RPMI7951 (cell line): ENCODE data around the gene SHISAL1. TPM values are rescaled to one million over a fixed set of nuclear protein-coding genes. Genes with fewer than 3 reads are reported as not detected.
"Not testable (repeated sequence)": the region's sequence is repeated elsewhere in the genome, so short reads cannot be mapped to it uniquely, and the experiment has no call there.

Experiments
- DNase-seq: peaks from one replicate; pipeline ENCODE4 v3.0.0-alpha.2; 2012; ENCODE audit warnings: low read depth
- total RNA-seq: library from RNA; depleted of rRNA; stranded (reverse); fragments of >200 nt; shearing (Covaris generic); gene quantifications from 2 replicates; pipeline ENCODE4 v1.2.3, GENCODE V29; 2014

Gene SHISAL1
- total RNA-seq, 1 experiment from 2014 or later = 1.6 TPM

GRCh38 chr22:44304354-44304753 is 8.4 kb downstream of the SHISAL1 start:
- peak; percentile 53 for DNase-seq

GRCh38 chr22:44302363-44302762 is 10.4 kb downstream of the SHISAL1 start:
- not testable (repeated sequence) for DNase-seq

DNA sequence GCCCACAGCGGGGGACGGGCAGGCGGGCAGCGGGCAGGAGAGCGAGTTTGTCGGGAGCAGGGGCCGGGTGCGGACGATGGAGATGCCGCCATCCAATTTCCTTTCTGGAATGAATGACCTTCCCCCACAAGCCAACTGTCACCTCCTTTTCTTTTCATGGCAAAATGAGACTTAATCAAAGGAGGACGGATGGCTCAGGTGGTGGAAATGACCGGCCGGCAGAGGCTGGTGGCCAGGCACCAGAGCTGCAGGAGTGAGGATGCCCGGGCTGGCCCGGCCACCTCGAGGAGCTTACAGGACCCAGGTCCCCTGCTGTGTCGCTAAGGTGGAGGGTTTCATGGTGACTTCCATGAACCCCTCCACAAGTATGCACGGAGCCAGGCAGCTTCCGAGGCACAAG is 11.7 kb downstream of the SHISAL1 start:
- DNase-seq = no peak

DNA sequence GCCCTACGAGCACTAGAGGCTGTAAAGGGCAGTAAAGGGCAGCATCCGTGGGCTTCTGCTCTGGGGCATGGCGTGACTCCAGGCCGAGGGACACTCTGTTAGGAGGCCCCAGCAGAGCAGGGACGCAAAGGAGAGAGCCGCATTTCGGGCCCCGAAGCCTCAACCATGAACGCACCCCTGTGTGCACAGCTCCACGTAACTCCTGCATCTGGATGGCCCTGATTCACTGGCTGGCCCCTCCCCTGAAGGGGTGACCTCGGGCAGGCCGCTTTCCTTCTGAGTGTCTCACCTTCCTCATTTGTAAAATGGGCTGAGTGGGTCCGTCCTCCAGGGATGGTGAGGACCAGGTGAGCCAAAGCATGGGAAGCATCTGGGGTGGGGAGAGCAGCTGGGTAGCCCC is 13.6 kb downstream of the SHISAL1 start:
- DNase-seq = no peak

- DNase-seq = no peak
Observed at GRCh38 chr22:44298406-44299091, 14.2 kb downstream of the SHISAL1 start.

DNA sequence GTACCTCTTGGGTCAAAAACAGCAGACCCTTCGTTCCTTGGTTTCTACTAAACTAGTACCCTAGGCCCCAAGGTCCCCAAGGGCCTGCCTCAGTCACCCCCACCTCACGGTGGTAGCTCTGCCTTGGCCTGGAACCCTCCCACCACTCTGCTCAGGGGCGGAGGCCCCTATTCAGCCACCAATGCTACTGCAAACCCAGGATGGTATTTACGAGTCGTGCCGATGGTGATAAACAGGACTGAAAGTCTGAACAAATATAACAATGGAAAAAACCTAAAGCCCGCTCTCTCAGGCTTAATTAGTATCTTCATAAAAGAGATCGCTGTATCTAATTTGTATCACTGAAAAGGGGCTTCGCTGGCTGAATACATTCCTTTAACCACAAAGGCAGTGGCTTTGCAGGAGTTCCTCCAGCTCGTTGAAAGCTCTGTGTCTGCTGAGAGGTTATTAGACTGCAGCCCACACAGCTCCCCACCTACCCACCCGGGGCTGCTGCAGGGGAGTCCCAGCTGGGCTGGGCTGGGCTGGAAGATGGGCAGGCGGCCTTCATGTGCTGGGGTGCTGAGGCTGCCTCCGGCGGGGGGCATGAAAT is 15.2 kb downstream of the SHISAL1 start:
- no peak for DNase-seq

DNA sequence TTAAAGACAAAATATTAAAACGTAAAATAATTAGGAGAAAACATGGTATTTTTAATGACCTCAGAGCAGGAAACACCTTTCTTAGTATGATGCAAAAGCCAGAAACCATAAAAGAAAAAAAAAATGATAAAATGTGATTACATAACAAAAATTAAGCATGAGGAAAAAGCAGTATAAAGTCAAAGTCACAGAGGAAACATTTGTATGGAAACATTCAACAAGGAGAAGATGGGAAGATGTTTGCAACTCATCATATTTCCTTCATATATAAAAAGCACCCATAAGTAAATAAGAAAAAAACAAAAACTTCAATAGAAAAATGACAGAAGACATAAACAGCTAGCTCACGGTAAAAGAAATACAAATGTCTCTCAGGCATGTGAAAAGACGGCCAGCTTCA is 17.3 kb downstream of the SHISAL1 start:
- DNase-seq = no peak

GRCh38 chr22:44293876-44294275 is 18.9 kb downstream of the SHISAL1 start:
- DNase-seq = no peak

- no peak for DNase-seq
Observed at GRCh38 chr22:44293034-44293433, 19.7 kb downstream of the SHISAL1 start.

DNA sequence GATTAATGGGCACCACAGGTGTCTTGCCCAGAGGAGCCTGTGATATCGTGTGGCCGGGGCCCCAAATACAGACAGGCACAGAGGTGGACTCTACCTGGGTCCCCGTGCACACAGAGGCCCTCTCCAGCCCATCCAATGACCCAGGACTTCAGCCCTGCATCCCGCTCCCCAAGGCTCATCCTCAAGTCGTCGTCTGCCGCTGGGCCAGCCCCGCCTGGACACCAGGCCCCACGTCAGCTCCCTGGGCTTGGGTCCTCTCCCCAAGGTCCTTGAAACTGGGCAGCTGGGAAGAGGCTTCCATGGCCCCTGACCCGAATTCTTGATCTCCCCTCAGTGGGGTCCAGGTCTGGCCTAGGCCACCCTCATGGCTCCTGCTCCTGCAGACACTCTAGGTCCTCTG is 20.2 kb downstream of the SHISAL1 start:
- DNase-seq = no peak

GRCh38 chr22:44291674-44292360 is 20.9 kb downstream of the SHISAL1 start:
- no peak for DNase-seq

DNA sequence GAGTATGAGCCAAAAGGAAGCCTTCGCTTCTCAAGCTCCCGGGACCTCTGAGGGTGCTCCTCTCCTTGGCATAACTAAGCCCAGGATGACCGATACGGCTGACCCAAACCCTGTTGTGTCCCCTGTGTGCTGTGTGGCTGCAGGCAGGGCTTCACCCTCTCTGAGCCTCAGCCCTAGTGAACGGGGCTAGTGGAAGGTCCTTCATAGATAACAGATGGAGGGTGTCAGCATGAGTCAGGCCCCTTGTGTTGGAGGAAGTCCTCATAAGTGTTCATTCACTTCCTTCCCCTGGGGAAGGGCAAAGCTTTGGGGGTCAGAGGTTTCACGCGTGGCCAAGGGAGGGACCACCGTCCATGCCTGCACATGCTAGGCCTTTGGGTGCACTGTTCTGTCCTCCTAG is 21.5 kb downstream of the SHISAL1 start:
- no peak for DNase-seq

DNA sequence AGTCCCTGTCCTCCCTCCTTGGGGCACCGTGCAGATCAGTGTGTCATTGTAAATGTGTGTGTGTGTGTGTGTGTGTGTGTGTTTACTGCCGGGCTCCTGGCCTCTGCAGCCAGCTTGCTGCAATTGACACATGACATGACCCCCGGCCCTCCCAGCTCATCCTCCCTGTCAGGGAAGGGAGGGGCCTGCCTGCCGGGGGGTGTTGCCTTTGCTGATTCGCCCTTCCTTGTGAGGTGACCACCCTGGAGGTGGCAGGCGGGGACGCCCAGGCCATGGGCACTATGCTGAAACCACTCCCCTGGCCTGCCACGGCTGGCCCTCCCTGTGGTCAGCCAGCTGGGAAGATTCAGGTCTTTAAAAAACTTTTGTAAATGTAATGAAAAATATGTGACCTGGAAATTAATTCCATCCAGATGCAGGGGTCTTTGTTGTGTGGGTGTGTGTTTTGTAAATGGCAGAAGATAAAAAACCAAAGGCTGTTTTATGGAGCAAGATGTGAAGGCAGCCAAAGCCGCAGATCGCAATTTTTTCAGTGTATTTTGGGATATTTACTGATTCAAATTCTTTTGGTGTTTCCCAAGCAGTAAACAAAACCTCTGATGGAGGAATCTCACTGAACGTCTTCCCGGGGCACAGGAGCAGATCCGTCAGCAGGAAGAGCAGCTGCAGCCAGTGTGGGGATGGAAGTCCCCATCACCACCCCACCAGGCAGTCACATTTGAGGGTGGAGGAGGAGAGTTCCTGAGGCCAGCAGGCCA is 23.2 kb downstream of the SHISAL1 start:
- no peak for DNase-seq

DNA sequence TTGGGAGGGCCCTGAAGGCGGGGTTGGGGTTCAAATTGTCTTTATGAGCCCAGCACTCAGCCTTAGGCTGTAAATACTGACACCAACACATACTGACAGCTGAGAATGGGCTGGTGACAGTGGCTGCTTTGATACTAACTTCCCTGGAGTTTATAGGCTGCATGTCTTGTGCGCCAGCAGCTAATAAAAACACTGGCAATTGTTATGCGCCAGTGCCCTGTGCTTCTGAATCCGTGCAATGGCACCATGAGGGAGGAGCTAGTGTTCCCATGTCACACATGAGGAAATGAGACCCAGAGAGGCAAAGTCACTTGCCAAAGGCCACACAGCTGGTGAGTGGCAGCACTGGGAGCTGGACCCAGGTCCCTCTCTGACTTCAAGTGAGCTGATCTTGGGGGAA is 23.8 kb downstream of the SHISAL1 start:
- DNase-seq = no peak

DNA sequence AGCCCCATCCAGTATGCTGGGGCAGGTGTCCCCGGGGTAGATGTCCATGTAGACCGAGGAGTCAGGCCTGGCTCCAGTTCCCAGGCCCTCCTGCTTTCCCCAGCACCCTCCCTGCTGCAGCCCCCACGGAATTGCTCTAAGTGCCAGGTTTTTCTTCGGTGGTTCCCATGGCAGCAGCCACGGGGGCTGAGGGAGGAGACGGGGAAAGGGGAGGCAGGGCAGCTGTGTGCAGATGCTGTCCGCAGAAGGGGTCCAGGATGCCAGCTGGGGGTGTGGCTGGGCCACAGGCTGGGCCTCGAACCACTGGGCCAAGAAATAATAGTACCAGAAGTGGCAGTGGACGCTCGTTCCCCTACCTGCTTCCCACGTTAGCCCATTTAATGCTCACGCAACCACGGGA is 25.0 kb downstream of the SHISAL1 start:
- DNase-seq = no peak

- DNase-seq = no peak
Observed at GRCh38 chr22:44287121-44287693, 25.5 kb downstream of the SHISAL1 start.

GRCh38 chr22:44286646-44287045 is 26.1 kb downstream of the SHISAL1 start:
- peak; percentile 36 for DNase-seq

DNA sequence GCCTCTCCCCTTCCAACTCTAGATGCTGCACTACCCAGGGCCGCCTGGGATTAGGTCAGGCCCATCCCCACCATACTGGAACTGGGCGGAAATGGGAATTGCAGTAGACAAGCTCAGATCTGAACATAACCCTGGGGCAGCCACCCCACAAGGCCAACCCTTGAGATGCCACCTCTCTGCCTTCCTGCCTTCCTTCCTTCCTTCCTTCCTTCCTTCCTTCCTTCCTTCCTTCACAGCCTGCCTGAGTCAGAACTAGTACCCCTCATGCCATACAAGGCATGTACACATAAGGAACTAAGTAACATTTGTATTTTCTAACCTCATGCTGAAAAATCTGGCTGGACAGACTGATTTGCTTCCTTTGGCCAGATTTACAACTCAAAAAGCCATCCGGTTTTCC is 28.0 kb downstream of the SHISAL1 start:
- no peak for DNase-seq

DNA sequence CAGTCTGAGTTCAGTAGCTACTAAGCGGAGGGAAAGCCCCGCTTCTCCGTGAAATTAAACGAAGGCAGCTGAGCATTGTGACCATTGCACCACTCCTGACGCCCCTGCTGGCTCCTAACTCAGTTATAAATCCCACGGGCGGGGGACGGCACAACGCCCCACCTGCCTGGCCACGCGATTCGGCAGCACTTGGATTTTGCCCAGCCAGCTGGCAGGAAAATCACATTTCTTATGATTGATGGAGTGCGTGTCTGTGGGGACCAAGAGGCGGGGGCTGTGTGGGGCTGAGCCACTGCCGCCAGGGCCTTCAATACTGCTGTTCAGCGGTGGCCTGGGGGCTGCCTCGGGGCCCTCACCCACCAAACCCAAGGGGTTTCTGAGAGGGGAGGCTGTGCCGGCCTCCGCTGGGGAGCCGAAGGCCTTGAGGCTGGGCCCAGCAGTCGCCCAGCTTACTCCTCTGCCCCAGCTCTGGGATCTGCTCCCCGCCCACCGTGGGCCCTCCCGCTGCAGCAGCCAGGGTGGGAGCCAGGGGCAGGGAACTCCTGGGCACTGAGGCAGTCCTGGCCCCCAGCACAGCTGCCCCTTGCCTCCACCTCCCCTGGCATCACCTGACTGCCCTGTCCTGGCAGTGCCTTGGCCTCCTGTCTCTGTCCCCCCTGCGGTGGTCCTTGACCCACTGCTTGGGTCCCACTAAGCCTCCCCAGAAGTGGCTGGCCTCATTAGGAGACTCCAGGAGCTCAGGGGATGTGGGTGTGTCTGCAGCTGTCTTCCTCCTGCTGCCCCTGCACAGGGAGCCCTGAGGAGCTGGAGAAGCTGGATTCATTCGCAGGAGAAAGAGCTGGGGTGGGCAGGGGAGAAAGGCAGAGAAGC is 30.7 kb downstream of the SHISAL1 start:
- DNase-seq = no peak

GRCh38 chr22:44280665-44281188 is 32.0 kb downstream of the SHISAL1 start:
- no peak for DNase-seq

GRCh38 chr22:44279069-44279360 is 33.7 kb downstream of the SHISAL1 start:
- peak; percentile 50 for DNase-seq
